ENCODE measurements around the gene FBLN1.

DNA sequence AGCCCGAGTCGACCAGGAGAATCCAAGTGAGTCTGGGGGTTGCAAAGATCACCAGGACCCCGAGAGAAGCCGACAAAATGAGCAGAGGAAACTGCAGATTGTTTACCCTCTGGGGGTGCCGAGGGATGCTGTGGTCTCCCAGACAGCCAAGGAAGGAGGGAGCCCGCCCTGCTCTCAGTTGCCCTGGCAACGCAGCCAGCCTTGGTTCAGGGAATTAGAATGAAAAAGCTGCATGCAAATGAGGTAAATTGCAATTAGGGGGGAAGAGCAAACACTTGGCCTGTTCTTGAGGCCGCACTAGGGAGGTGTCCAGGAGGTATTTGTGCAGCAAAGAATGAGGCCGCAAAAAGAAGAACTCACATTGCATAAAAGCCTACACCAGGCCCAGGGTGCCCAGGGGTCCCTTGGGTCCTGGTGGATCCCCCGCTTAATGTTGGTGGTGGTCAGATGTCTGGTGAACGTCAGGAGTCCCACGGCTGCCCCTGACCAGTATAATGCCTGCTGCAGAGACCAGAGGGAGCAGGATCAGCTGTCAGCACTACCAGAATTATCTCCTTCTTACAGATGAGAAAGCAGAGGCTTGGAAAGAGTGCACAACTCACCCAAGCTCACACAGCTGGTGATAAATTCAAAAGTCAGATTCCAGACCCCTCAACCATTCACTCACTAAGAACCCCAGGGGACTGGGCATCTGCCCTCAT is 128.6 kb downstream of the FBLN1 start:
- TF ChIP-seq, protein P1, sequence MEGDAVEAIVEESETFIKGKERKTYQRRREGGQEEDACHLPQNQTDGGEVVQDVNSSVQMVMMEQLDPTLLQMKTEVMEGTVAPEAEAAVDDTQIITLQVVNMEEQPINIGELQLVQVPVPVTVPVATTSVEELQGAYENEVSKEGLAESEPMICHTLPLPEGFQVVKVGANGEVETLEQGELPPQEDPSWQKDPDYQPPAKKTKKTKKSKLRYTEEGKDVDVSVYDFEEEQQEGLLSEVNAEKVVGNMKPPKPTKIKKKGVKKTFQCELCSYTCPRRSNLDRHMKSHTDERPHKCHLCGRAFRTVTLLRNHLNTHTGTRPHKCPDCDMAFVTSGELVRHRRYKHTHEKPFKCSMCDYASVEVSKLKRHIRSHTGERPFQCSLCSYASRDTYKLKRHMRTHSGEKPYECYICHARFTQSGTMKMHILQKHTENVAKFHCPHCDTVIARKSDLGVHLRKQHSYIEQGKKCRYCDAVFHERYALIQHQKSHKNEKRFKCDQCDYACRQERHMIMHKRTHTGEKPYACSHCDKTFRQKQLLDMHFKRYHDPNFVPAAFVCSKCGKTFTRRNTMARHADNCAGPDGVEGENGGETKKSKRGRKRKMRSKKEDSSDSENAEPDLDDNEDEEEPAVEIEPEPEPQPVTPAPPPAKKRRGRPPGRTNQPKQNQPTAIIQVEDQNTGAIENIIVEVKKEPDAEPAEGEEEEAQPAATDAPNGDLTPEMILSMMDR (conservative IDR thresholded peaks at IDR 0.05 in 1 of 2, IDR thresholded peaks at IDR 0.05 in 1 of 2; ENCODE audit: extremely low read depth in 1 of 2, insufficient read depth in 1 of 2, low read depth in 1 of 2, low read length in 2 of 2): no peak
- TF ChIP-seq EZH2 (IDR thresholded peaks at IDR 0.05; ENCODE audit: borderline replicate concordance, low read length): no peak
